ENCODE measurements around the gene ZNF813. TPM values are rescaled to one million over a fixed set of nuclear protein-coding genes. Genes with fewer than 3 reads are reported as not detected.
"Not testable (repeated sequence)": the region's sequence is repeated elsewhere in the genome, so short reads cannot be mapped to it uniquely, and the experiment has no call there.

ZNF813 gene
- total RNA-seq, 1 experiment from 2014 or later: 3.5 TPM

DNA sequence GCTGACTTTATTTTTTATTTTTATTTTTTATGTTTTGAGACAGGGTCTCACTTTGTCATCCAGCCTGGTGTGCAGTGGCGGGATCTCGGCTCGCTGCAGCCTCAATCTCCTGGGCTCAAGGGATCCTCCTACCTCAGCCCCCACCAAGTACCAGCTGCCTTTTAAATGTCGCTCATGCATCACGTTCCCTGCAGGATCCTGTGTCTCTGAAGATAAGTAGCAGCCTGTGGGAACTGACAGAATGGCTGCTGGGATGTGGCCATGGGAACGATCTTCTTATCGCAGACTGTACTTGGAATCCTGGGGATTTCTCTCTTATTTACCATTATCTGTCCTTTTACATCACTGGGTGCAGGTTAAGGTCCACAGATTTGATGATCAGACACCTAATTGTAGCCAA is 35.6 kb downstream of the ZNF813 start:
- H3K9ac ChIP-seq (ENCODE audit: low read length); BruUV-seq (replicated peaks); H3K4me3 ChIP-seq (ENCODE audit: low read length); H3F3A ChIP-seq (ENCODE audit: low read length, unreplicated experiment); H3K9me2 ChIP-seq (replicated peaks; ENCODE audit: low read length); H2AFZ ChIP-seq (ENCODE audit: low read length); H3K4me2 ChIP-seq (ENCODE audit: low read length); H3K27ac ChIP-seq (ENCODE audit: low read length); H4K20me1 ChIP-seq (ENCODE audit: low read length); DNase-seq; H3K27me3 ChIP-seq (ENCODE audit: low read length); H3K9me3 ChIP-seq (ENCODE audit: low read length); POLR2A ChIA-PET (ENCODE audit: unreplicated experiment); CTCF ChIA-PET; ATAC-seq; H3K36me3 ChIP-seq (ENCODE audit: low read depth, low read length); H3K79me2 ChIP-seq (ENCODE audit: low read length); H3K4me1 ChIP-seq (ENCODE audit: insufficient read depth, low read length): not testable (repeated sequence)
- intact Hi-C loops (cut with micrococcal nuclease): loop anchor here (10.0 kb wide), 1 partner anchor 242 kb away; no protein-coding TSS in a partner anchor

DNA sequence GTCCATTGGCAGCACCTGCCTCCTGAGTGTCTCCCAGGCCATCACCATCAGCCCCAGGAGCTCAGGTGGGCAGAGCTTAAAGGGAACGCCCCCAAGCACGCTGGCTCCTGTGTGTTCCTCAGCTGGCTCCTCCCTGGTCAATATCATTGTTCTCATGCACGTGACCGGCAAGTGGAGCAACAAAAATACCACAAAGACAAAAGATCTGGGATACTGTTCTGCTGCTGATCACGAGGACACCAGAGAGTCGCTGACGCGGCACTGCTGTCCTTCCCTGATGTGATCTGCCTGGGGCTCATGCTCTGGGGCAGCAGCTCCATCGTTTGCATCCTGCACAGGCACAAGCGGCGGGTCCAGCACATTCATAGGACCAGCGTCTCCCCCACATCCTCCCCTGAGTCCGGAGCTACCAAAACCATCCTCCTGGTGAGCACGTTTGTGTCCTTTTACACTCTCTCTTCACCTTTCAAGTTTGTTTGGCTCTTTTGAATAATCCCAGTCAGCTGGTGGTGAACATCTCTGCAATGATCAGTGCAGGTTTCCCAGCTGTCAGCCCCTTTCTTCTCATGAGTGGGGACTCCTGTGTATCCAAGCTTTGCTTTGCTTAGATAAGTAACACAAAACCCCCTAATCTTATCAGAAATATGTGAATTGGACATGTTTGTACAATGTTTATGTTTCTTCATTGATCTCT is 36.3 kb downstream of the ZNF813 start:
- CTCF ChIA-PET; BruUV-seq (replicated peaks); H3K27ac ChIP-seq (ENCODE audit: low read length); H3K4me2 ChIP-seq (ENCODE audit: low read length); H4K20me1 ChIP-seq (ENCODE audit: low read length); H2AFZ ChIP-seq (ENCODE audit: low read length); H3F3A ChIP-seq (ENCODE audit: low read length, unreplicated experiment); DNase-seq; POLR2A ChIA-PET (ENCODE audit: unreplicated experiment); H3K4me3 ChIP-seq (ENCODE audit: low read length); ATAC-seq; H3K79me2 ChIP-seq (ENCODE audit: low read length); H3K4me1 ChIP-seq (ENCODE audit: insufficient read depth, low read length); H3K9me3 ChIP-seq (ENCODE audit: low read length); H3K9ac ChIP-seq (ENCODE audit: low read length); H3K9me2 ChIP-seq (replicated peaks; ENCODE audit: low read length); H3K27me3 ChIP-seq (ENCODE audit: low read length); H3K36me3 ChIP-seq (ENCODE audit: low read depth, low read length): not testable (repeated sequence)
- intact Hi-C loops (cut with micrococcal nuclease): loop anchor here (10.0 kb wide), 1 partner anchor 241 kb away; no protein-coding TSS in a partner anchor
- TF ChIP-seq, protein P1, sequence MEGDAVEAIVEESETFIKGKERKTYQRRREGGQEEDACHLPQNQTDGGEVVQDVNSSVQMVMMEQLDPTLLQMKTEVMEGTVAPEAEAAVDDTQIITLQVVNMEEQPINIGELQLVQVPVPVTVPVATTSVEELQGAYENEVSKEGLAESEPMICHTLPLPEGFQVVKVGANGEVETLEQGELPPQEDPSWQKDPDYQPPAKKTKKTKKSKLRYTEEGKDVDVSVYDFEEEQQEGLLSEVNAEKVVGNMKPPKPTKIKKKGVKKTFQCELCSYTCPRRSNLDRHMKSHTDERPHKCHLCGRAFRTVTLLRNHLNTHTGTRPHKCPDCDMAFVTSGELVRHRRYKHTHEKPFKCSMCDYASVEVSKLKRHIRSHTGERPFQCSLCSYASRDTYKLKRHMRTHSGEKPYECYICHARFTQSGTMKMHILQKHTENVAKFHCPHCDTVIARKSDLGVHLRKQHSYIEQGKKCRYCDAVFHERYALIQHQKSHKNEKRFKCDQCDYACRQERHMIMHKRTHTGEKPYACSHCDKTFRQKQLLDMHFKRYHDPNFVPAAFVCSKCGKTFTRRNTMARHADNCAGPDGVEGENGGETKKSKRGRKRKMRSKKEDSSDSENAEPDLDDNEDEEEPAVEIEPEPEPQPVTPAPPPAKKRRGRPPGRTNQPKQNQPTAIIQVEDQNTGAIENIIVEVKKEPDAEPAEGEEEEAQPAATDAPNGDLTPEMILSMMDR (conservative IDR thresholded peaks at IDR 0.05; ENCODE audit: low read depth, low read length): 0 out of 2 replicates have a peak, but pooled peaks have one; percentile 27

DNA sequence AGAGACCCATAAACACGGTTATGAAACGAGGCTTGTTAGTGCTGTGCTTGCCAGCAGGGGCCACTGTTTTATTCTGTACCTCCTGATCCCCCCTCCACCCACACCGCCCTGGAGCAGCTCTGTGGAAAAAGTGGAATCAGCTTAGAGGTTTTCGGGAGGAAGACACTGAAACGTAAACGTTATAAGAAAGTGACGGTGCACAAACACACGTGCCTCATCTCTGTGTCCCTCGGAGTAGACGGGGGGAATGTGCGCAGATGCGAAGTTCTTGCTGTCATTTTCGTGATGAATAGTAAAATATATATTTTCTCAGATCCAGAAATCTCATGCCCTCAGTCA is 36.8 kb downstream of the ZNF813 start:
- DNase-seq; H3K9ac ChIP-seq (ENCODE audit: low read length); H3K9me3 ChIP-seq (ENCODE audit: low read length); H3K4me2 ChIP-seq (ENCODE audit: low read length); H3F3A ChIP-seq (ENCODE audit: low read length, unreplicated experiment); BruUV-seq (replicated peaks); H3K79me2 ChIP-seq (ENCODE audit: low read length); H4K20me1 ChIP-seq (ENCODE audit: low read length); H3K27ac ChIP-seq (ENCODE audit: low read length); CTCF ChIA-PET; POLR2A ChIA-PET (ENCODE audit: unreplicated experiment); H3K4me3 ChIP-seq (ENCODE audit: low read length); H2AFZ ChIP-seq (ENCODE audit: low read length); H3K27me3 ChIP-seq (ENCODE audit: low read length); H3K36me3 ChIP-seq (ENCODE audit: low read depth, low read length); H3K9me2 ChIP-seq (replicated peaks; ENCODE audit: low read length); H3K4me1 ChIP-seq (ENCODE audit: insufficient read depth, low read length): not testable (repeated sequence)
- ATAC-seq: peak; percentile 48; the same call in 1 of the 2 replicates
- TF ChIP-seq, protein P1 (conservative IDR thresholded peaks at IDR 0.05; ENCODE audit: low read depth, low read length): peak; percentile 22; the same call in 1 of the 2 replicates
- intact Hi-C loops (cut with micrococcal nuclease): loop anchor here (10.0 kb wide), 1 partner anchor 240 kb away; no protein-coding TSS in a partner anchor

All from PC-3 (cell line).